OCI-LY7 (cell line): Measurements from ENCODE around the gene ZDHHC1. TPM values are rescaled to one million over a fixed set of nuclear protein-coding genes. Genes with fewer than 3 reads are reported as not detected.
"Not testable (repeated sequence)": the region's sequence is repeated elsewhere in the genome, so short reads cannot be mapped to it uniquely, and the experiment has no call there.

Source experiments
- BruUV-seq: library from RNA; stranded (reverse); fragments of 400-500 nt; replicated peaks from 2 replicates; lab custom pipeline; 2021; lab: Mats Ljungman, UMichigan
- CTCF ChIA-PET: fragments of 300-600 bp; sonication (Branson Sonifier 250); formaldehyde crosslinking; loops from one replicate; lab custom pipeline; 2022; ENCODE audit warnings: antibody characterized with exemption; ENCODE audit not compliant: unreplicated experiment; lab: Charles Lee
- POLR2A ChIA-PET: fragments of 300-600 bp; sonication (Branson Sonifier 250); formaldehyde crosslinking; loops from one replicate; lab custom pipeline; 2022; ENCODE audit warnings: antibody characterized with exemption; lab: Charles Lee
- DNase-seq: peaks from one replicate; pipeline ENCODE4 v3.0.0-alpha.2; 2015; ENCODE audit warnings: low spot score
- H2AFZ ChIP-seq: fragments of 200-600 bp; sonication (generic), shearing (Covaris generic); 2 replicates; pipeline ENCODE4 v1.6.1; 2014; ENCODE audit warnings: mild to moderate bottlenecking, antibody characterized with exemption, low read length, moderate library complexity
- H3K27ac ChIP-seq: fragments of 200-600 bp; sonication (generic); 2 replicates; pipeline ENCODE4 v1.5.1; 2014; ENCODE audit warnings: mixed run types, low read depth, mild to moderate bottlenecking, moderate library complexity, low read length, inconsistent platforms; ENCODE audit not compliant: poor library complexity, severe bottlenecking
- H3K36me3 ChIP-seq: fragments of 200-600 bp; sonication (generic); 2 replicates; pipeline ENCODE4 v1.6.1; 2014; ENCODE audit warnings: mild to moderate bottlenecking, antibody characterized with exemption, low read length, moderate library complexity, mixed read lengths; ENCODE audit not compliant: insufficient read depth
- H3K4me1 ChIP-seq: fragments of 200-600 bp; sonication (generic); 2 replicates; pipeline ENCODE4 v1.5.1; 2014; ENCODE audit warnings: mild to moderate bottlenecking, low read length; ENCODE audit not compliant: insufficient read depth, poor library complexity, severe bottlenecking
- H3K4me2 ChIP-seq: fragments of 200-600 bp; sonication (generic); 2 replicates; pipeline ENCODE4 v1.6.1; 2014; ENCODE audit warnings: mild to moderate bottlenecking, low read length
- H3K4me3 ChIP-seq: fragments of 200-600 bp; sonication (generic); 2 replicates; pipeline ENCODE4 v1.5.1; 2014; ENCODE audit warnings: mild to moderate bottlenecking, low read depth, low read length; ENCODE audit not compliant: poor library complexity, severe bottlenecking
- H3K79me2 ChIP-seq: fragments of 200-600 bp; sonication (generic); 2 replicates; pipeline ENCODE4 v1.6.1; 2016; ENCODE audit warnings: low read depth, mild to moderate bottlenecking, low read length, moderate library complexity, mixed read lengths; ENCODE audit not compliant: insufficient read depth
- H3K9me2 ChIP-seq: fragments of 200-600 bp; sonication (generic); 2 replicates; pipeline ENCODE4 v1.6.1; 2016; ENCODE audit warnings: mild to moderate bottlenecking, low read length, mixed read lengths; ENCODE audit not compliant: insufficient read depth
- H3K9me3 ChIP-seq: fragments of 200-600 bp; sonication (generic); 2 replicates; pipeline ENCODE4 v1.6.1; 2014; ENCODE audit warnings: mild to moderate bottlenecking, mixed run types, low read length, mixed read lengths
- H4K20me1 ChIP-seq: fragments of 200-600 bp; sonication (generic); 2 replicates; pipeline ENCODE4 v1.6.1; 2014; ENCODE audit warnings: mild to moderate bottlenecking, antibody characterized with exemption, low read length, moderate library complexity, mixed read lengths; ENCODE audit not compliant: insufficient read depth
- EZH2phosphoT487 ChIP-seq: fragments of 200-600 bp; sonication (generic); IDR thresholded peaks from 2 replicates; pipeline ENCODE4 v1.6.1; 2018; ENCODE audit warnings: low read depth, borderline replicate concordance, mild to moderate bottlenecking, mixed run types, antibody characterized with exemption, low read length, moderate library complexity, mixed read lengths
- intact Hi-C: fragments of 100-400 bp; cut with micrococcal nuclease; formaldehyde crosslinking; loops from one replicate; pipeline ENCODE4 v1.10.0; 2022; ENCODE audit not compliant: unreplicated experiment
- total RNA-seq, 2 experiments: library from RNA; depleted of rRNA in 1 of 2; stranded (reverse); fragments of >200 nt in 1 of 2; shearing (Covaris generic) in 1 of 2; gene quantifications; 2 replicates each; pipeline ENCODE4 v1.2.3, GENCODE V29; 2014 to 2022
- TF ChIP-seq, protein P1 (sequence below): fragments of 200-600 bp; sonication (generic); conservative IDR thresholded peaks from 2 replicates; pipeline ENCODE4 v1.5.1; 2014; ENCODE audit warnings: mild to moderate bottlenecking, antibody characterized with exemption, low read length, moderate library complexity, mixed read lengths

The ZDHHC1 gene
- total RNA-seq, 2 experiments from 2014 or later, result not detected

DNA sequence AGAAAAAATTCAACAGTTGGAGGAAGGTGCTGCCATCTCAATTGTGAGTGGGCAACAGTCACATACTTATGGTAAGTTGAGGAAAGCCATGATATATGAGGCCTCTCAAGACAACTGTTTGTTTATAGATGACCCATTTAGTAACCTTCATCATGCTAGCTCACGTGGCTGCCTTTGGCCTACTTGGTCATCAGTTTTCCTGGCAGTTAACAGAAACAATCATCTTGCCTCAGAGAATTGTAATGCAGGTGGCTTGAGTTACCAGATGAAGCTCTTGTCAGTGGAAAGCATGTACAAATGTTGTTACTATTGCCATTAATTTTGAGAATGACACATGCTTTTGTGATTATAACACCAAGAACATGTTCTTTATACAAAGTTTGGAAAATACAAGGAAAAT, 37.6 kb downstream of the ZDHHC1 start:
- no peak overlapping the region for H3K4me3 ChIP-seq
- no peak overlapping the region for H2AFZ ChIP-seq
- TF ChIP-seq, protein P1, sequence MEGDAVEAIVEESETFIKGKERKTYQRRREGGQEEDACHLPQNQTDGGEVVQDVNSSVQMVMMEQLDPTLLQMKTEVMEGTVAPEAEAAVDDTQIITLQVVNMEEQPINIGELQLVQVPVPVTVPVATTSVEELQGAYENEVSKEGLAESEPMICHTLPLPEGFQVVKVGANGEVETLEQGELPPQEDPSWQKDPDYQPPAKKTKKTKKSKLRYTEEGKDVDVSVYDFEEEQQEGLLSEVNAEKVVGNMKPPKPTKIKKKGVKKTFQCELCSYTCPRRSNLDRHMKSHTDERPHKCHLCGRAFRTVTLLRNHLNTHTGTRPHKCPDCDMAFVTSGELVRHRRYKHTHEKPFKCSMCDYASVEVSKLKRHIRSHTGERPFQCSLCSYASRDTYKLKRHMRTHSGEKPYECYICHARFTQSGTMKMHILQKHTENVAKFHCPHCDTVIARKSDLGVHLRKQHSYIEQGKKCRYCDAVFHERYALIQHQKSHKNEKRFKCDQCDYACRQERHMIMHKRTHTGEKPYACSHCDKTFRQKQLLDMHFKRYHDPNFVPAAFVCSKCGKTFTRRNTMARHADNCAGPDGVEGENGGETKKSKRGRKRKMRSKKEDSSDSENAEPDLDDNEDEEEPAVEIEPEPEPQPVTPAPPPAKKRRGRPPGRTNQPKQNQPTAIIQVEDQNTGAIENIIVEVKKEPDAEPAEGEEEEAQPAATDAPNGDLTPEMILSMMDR, result no peak
- no peak for TF ChIP-seq EZH2phosphoT487
- H3K4me1 ChIP-seq, result no peaks in the 10 kb centered on the region
- H3K27ac ChIP-seq, result no peak overlapping the region
- intact Hi-C loops, result no loop called here
- no peaks in the 10 kb centered on the region for H3K79me2 ChIP-seq
- no peaks in the 10 kb centered on the region for H3K9me2 ChIP-seq
- H3K4me2 ChIP-seq, result no peak overlapping the region
- no TSS peak for BruUV-seq
- H3K36me3 ChIP-seq, result no peaks in the 10 kb centered on the region
- no peaks in the 10 kb centered on the region for H3K9me3 ChIP-seq
- POLR2A ChIA-PET, result interaction anchor here (0.6 to 1.2 kb wide), 2 partner anchors 10 to 65 kb away, joined by 3 read pairs; no protein-coding TSS in a partner anchor
- no peaks in the 10 kb centered on the region for H4K20me1 ChIP-seq
- DNase-seq, result no peak
- CTCF ChIA-PET, result no interaction called here

DNA sequence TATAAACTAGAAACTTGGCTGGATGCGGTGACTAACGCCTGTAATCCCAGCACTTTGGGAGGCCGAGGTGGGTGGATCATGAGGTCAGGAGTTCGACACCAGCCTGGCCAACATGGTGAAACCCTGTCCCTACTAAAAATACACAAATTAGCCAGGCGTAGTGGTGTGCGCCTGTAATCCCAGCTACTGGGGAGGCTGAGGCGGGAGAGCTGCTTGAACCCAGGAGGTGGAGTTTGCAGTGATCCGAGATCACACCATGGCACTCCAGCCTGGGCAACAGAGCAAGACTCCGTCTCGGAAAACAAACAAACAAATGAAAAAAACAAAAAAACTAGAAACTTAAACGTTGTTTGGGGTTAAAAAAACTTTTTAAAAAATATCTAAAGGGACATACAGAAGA, 40.3 kb downstream of the ZDHHC1 start:
- H4K20me1 ChIP-seq, H3K9me3 ChIP-seq, H3K79me2 ChIP-seq, intact Hi-C loops, H3K4me3 ChIP-seq, CTCF ChIA-PET, H3K9me2 ChIP-seq, H3K4me1 ChIP-seq, H3K4me2 ChIP-seq, BruUV-seq, H3K27ac ChIP-seq, DNase-seq, POLR2A ChIA-PET, H3K36me3 ChIP-seq, H2AFZ ChIP-seq: not testable (repeated sequence)

GRCh38 chr16:67372664-67373063, 43.6 kb downstream of the ZDHHC1 start:
- Histone ChIP-seq H3K27ac (no peak overlapping the region), H3K4me1 (no peaks in the 10 kb centered on the region), H3K9me2 (no peaks in the 10 kb centered on the region), H3K36me3 (no peaks in the 10 kb centered on the region), H3K9me3 (peaks cover 4% of the 10 kb centered on the region; the same call in 1 of the 2 replicates), H3K4me2 (no peak overlapping the region), H3K79me2 (no peaks in the 10 kb centered on the region), H4K20me1 (no peaks in the 10 kb centered on the region), H2AFZ (no peak overlapping the region), H3K4me3 (no peak overlapping the region)
- TF ChIP-seq EZH2phosphoT487, result no peak
- TF ChIP-seq, protein P1, result peak; percentile 73
- ChIA-PET CTCF (no interaction called here), POLR2A (no interaction called here)
- intact Hi-C loops, result no loop called here
- BruUV-seq, result no TSS peak
- DNase-seq, result peak; percentile 16
